Stimulated activated CD4-positive, alpha-beta T cell treated with anti-CD3 and anti-CD28 coated beads, Interleukin-1b, Interleukin-23, amount 100 ng/mL, for 24 hours (primary cell): Measurements from ENCODE around the gene TSKS.
"Not testable (repeated sequence)": the region's sequence is repeated elsewhere in the genome, so short reads cannot be mapped to it uniquely, and the experiment has no call there.

Experiments
- DNase-seq, 4 experiments: peaks; one replicate each; pipeline ENCODE4 v3.0.0-alpha.2; 2020; ENCODE audit warnings: low read depth in 4 of 4, low spot score in 1 of 4

Gene TSKS

DNA sequence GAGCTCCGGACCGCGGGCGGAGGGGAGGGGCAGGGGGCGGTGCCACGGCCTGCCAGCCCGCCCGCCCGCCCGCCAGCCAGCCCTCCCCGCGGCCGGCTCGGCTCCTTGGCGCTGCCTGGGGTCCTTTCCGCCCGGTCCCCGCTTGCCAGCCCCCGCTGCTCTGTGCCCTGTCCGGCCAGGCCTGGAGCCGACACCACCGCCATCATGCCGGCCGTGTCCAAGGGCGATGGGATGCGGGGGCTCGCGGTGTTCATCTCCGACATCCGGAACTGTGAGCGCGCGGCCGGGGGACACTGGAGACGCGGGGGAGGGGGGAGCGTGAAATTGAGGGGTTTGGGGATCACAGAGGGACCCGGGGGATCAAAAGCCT is 3.8 kb upstream of the TSKS start, which contains the start of gene AP2A1:
AP2A1 (plus strand) TSS at position 72 of the 370 bp plus-strand sequence; CDS start at position 205, 133 bp downstream.
- DNase-seq: peak in 1 of 4 experiments; percentile 10

DNA sequence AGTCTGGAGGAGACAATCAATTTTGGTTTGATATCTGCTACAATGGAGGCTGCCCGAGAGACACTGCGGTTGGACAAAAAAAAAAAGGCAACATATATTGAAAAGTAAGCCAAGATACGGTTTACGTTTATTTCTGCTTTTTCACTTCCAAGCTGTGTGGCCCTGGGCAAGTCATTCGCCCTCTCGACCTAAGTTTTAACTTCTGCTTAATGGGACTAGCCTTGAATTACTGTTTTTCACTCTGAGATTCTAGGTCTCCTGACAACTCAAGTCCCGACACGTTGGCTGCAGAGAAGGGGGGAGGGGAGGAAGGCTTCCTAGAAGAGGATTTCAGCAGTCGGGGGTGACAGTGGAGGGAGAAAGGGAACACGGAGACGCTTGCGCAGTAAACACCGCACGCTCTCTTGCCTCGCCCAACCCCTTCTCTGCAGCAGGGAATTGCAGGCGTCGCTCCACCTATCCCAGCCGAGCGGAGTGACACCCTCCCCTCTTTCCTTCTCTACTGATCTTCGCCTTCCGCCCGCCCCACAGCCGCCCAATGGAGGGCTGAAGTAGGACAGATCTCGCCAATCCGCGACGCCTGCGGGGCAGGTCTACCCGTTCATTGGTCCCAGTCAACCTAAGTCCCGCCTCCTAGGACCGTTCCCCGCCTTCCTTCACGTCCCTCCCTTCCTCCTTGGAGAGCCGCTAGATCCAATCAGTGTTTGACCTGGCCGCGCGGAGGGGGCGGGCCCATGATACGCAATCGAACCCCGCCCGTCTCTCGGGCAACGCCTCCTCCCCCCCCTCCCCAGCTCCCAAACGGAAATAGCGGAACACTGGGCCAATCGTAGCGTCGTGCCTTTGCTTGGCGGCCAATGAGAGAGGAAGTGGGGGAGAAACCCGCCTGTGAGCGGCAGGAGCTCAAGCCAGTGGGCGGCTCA is 3.2 kb upstream of the TSKS start:
- peak; percentile 96 to 99 (median 96) for DNase-seq

DNA sequence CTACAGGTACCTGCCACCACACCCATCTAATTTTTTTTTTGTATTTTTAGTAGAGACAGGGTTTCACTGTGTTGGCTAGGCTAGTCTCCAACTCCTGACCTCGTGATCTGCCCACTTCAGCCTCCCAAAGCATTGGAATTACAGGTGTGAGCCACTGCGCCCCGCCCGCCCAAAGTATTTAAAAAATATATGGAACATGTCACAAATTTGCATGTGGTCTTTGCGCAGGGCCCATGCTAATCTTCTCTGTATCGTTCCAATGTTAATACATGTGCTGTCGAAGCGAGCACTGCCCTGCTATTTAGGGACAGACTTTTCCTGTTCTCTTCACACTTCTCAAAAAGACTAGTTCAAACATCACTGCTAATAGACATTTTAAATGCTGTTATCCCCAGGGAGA is 1.2 kb upstream of the TSKS start:
- no peak for DNase-seq

DNA sequence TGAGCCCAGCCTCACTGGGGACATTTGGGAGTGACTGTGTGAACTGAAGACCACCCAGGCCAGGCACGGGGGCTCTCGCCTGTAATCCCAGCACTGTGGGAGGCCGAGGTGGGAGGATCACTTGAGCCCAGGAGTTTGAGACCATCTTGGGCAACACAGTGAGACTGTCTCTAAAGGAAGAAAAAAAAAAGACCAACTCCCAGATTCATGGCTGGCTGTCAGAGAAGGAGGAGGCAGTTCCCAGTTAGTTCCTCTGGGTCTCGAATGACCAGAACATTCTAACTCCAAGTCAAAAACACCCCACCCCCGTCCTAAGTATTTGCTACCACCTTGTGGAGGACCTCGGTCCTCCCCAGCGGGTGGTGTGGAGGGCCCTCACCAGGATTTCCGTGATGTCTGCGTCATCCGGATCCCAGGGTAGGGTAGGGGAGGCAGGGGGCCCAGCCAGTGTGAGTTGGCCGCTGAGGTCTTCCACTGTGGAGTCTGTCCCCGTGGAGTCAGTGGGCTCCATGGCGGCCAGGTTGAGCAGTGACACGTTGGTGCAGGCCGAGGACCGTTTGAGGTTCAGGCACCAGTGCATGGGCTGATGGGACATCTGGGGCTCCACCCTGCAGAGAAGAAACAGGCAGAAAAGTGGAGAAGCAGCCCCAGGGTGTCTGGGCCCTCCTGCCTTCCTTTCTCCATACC is 1.3 kb downstream of the TSKS start:
- DNase-seq: no peak

DNA sequence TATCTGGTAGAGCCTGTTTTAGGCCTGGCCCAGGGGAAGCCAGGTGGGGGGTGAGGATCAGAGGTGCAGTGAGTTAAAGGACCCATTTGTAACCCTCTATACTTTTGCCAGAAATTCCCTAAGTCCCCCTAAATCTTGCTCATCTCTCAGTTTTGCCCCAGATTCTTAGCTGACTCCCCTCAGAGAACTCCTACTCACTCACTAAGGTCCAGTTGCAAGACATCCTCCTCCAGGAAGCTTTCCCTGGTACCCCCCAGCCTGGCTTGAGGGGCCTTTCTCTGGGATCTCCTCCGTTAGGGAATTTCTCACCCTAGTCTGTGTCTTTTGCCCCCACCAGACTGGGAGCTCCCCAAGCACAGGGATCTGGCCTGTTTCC is 1.9 kb downstream of the TSKS start:
- no peak for DNase-seq

DNA sequence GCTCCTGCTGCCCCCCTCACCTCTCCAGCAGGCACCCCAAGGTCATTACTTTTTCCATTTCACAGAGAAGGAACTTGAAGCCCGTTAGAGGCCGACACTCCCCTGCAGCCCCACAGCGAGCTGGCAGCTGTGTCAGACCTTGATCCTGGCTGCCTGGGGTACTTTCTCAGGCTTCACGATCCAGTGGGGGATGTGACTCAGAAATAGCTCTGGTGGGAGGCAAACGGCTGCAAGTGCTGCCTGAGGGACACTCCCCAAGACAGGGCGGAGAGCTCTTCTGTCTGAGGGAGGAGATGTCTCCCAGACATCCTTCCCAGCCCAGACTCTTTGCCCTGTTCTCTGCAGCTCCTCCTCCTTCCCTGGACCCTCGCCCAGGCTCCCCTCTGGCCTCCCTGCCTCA is 4.8 kb downstream of the TSKS start:
- DNase-seq: no peak

DNA sequence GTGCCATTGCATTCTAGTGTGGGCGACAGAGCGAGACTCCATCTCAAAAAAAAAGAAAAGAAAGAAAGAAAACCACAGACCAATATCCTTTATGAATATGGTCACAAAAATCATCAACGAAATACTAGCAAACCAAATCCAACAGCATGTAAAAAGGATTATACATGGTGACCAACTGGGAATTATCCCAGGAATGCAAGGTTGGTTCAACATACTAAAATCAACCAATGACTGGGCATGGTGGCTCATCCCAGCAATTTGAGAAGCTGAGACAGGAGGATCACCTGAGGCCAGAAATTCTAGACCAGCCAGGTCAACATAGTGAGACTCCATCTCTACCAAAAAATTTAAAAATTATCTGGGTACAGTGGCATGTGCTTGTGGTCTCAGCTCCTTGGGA is 7.2 kb downstream of the TSKS start:
- no peak for DNase-seq

DNA sequence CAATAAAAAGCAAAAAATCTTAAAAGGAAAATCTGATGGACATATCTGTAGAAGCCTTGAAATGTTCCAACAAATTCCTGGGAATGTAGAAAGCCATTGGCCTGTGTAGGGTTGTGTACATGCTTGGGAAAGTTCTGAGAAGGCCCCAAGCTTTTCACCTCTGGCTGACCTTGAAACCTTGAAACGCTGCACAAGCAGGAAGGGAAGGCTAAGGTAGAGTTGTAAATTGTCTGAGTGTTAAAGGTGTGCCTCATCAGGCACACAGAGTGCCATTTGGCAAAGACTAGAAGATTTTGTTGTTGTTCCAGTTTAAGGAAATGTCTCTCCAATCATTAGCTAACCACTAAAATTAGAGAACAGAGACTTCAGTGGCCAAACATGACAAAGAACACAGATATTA is 10.4 kb downstream of the TSKS start:
- DNase-seq: no peak

DNA sequence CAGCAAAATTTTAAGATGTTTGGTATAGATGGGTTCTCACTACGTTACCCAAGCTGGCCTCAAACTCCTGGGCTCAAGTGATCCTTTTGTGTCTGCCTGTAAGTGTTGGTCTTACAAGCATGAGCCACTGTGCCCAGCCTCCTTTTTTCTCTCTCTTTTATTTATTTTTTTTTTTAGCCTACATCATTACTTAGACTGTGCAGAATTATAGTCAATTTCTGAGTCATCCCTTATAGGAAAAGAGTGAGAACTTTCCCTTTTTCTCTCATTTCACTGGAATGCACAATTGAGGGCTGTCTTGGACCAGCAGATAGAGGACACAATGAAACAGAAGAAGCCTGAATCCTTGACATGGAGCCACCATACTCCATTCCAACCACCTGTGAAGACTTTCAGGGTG is 13.3 kb downstream of the TSKS start:
- no peak for DNase-seq

DNA sequence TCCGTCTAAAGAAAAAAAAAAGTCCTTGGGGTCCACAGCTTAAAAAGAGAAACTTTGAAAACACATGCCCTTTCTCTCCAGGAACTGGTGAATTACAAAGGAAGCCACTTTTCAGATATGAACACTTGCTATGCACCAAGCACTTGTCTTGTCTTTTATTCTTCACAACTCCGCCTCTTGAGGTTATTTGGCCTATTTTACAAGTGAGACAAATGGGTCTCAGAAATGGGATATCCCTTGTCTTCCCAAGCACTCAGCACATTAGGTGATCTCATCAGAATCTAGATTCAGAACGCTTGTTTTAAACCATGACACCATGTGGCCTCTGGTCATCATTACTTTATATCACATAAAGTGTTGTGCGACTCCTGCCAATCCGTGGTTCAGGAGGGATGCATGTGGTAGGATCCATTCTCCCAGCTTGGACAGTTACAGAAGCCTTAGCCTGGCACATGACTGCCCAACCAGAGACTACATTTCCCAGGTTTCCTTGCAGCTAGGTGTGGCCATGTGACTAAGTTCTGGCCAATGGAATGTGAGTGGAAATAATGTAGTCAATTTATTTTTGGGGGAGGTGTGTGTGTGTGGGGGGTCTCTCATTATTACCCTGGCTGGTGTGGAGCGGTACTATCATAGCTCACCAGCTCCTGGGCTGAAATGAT is 13.9 kb downstream of the TSKS start:
- no peak for DNase-seq

DNA sequence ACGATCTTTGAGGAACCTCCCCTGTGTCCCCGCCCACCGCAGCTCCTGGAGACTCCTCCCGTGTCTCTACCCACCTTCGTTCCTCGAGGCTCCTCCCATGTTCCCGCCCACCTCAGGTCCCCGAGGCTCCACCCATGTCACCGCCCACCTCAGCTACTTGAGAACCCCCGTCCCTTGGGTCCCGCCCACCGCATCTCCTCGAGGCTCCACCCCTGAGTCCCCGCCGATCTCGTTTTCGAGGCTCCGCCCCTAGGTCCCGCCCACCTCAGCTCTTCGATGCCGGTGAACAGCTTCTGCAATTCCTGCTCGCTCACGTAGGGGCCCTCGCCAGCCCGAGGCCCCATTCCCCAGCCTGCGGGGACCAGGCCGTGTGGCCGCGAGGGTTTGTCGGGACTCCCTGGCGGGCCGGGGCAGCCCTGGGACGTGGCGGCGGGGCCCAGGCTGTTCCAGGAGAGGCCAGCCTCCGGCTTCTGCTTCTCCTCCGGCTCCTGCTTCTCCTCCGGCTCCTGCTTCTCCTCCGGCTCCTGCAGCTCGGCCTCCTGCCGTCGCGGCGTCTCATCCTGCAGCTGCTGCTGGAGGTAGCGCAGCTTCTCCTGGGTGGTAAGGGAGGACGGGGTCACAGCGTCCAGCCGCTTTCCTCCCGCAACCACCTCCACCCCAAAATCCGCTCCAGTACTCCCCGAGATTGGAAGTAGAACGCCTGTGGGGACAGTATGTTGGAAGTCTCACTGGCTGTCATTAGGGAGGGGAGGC is 16.7 kb downstream of the TSKS start:
- DNase-seq: peak in 3 of 4 experiments; percentile 9 to 53 (median 33)

DNA sequence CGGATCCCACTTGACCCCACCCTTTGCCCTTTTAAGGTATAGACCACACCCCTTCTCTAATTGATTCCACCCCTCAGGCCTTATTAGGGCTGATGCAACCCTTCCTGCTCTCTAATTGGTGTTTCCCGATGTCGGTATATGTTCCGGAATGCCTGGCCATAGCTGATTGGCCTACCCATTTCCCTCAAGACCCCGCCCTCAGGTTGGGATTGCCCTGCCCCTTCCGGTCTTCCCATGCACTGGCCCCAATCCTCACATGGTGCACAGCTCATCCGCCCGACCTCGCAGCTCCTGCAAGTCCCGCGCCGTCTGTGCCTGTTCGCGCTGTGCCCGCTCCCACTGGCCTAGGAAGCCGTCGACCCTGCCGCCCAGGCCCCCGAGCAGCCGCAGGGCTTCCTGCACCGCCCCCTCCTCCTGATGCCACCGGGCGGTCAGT is 18.1 kb downstream of the TSKS start:
- no peak for DNase-seq

DNA sequence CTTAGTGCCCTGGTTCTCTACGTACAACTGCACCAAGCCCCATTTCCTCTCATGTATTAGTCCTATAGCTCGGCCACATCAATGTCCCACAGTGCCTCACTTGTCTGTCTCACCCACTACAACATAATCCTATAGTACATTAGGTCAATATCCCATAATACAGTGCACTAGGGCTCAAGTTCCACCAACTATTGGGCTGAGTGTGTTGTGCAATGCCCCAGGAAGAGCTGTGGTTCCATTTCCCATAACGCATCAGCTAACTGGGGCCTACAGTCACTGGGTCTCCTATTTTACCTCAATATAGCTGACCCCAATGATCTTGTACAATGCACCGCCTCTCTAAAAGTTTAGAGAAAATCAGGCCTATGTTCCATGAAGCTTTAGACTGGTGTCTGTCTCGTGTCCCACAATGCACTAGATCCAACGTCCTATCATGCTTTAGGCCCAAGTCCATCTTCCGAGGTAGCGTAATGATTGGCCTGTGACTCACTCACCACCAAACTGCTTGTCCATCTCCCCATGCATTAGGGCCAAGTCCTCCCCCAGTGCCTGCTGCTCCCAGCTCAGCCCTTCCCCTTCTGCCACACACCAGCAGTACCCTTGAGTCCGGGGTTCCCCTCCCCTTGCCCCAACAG is 21.8 kb downstream of the TSKS start:
- DNase-seq: no peak

DNA sequence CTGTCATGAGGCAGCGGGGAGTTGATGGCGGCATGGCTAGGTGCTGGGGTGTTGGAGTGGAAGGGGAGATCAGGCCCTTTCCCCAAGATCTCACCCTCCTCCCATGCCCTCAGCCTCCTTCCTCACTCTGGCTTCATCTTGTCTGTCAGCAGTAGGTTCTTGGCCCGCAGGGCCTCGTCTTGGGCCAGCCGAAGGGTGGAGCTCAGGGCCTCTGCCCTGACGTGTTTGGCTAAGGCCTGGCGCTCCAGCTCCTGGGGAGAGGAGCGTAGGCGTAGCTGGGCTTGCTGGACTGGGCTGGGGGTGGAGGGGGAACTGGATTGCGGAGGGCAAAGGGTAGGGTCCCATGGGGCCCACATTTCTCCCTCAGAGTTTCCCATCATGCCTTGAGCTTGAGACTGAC is 23.2 kb downstream of the TSKS start:
- DNase-seq: no peak

DNA sequence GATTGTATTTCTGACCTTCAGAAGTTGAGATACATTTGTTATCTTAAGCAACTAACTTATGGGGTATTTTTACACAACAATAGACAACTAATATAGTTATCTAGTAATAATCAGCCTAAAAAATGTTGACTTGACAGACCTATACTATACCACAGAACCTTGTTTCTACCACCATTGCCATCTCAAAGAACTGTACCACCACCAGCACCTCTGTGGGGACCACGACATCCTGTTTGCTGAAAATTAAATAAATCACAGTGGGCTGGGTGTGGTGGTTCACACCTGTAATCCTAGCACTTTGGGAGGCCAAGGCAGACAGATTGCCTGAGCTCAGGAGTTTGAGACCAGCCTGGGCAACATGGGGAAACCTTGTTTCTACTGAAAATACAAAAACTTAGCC is 24.0 kb downstream of the TSKS start:
- DNase-seq: no peak

DNA sequence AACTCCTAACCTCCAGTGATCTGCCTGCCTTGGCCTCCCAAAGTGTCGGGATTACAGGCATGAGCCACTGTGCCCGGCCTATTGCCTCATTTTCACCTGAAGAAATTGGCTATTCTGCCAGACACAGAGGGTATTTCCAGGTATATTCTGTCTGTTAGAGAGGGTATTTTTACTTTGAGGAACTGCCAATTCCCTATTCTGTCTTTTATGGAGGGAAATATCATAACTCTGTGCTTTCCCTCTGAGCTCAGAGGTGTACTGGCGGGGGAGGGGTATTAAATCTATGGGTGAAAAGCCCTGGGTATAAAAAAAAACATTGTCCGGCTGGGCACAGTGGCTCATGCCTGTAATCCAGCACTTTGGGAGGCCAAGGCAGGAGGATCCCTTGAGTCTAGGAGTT is 24.8 kb downstream of the TSKS start:
- no peak for DNase-seq

DNA sequence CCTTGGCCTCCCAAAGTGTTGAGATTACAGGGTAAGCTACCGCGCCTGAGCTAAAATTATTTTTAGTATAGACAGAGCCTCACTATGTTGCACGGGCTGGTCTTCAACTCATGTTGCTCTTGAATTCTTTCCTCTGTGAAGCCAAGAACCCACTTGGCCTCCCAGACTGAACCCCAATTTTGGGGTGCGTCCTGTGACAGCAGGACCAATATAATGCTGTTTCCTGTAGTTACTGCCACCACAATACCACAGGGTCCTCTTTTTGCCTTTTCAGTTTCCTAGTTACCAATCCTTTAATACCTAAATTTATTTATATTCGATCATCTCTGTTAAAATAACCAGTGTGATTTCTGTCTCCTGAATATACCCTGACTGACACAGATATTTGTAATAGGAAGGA is 32.9 kb downstream of the TSKS start:
- DNase-seq: no peak

DNA sequence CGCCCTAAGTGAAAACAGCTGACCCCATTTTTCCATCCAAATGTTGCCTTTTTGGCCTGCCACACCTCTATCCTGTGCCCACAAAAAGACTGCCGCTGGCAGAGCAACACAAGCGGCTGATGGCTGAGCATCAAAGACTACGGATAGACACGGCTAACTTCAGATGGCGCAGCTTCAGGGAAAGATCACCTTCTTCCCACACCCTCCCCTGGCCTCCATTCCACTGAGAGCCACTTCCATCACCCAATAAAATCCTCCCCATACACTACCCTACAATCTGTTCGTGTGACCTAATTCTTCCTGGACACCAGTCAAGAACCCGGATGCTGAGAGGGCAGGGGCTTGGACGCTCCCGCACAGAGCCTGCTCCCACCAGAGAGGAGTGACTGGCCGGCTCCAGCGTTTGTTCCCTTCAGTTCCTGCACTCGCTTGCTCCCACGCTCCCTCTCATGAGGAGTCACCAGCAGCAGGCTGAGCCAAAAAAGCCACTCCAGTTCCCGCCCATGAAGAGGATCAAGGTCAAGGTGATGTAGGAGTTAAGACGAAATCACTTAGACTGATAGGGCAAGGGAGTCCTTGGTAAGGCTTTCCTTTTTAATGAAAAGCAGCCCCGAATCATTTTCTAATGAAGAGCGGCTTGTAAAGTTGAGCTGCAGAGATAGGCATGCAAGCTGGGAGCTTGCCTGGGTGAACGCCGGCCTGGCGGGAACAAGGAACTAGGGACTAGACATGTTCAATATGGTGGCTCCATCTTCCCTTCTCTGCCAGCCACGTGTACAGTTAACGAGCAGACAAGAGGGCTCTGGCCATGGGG is 35.7 kb downstream of the TSKS start:
- no peak for DNase-seq

DNA sequence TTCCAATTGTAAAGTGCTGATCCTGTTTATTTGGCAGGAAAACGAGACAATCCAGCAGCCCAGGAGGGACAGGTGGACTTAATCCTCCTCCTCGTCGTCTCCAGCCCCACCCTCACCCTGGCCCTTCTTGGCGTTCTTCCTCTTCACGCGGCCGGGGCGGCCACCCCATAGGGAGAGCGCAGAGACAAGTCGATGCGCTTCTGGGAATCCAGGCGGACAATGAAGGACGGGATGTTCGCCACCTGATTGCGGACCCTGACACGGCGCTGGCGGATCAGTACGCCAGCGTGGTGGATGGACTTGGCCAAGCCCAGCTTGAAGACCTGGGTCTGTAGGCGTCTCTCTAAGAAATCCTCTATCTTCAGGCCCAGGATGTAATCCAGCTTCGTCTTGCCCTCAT is 43.7 kb downstream of the TSKS start:
- DNase-seq: not testable (repeated sequence)

DNA sequence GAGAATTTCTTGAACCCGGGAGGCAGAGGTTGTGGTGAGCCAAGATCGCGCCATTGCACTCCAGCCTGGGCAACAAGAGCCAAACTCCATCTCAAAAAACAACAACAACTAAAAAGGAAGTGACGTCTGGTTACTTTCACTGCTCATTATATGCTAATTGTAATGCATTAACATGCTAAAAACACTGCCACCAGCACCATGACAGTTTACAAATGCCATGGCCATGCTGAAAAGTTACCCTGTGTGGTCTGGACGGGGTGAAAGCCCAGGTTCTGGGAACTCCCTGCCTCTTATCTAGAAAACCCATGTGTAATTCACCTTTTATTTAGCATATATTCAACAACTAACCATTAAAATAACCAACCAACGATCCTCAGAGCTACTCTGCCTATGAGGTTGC is 44.1 kb downstream of the TSKS start:
- no peak for DNase-seq
